ENCODE data around the gene TMEM178B.

TMEM178B gene

GRCh38 chr7:141354251-141354650, 280.4 kb downstream of the TMEM178B start:
- in situ Hi-C loops (cut with HindIII; ENCODE audit: low pct_ligation_motif_present, low pct_unique_long_range_greater_than_20kb, low sequenced_read_pairs): no loop called here
- DNase-seq: peak; percentile 57

GRCh38 chr7:141355032-141355431, 281.2 kb downstream of the TMEM178B start:
- in situ Hi-C loops (cut with HindIII; ENCODE audit: low pct_ligation_motif_present, low pct_unique_long_range_greater_than_20kb, low sequenced_read_pairs): no loop called here
- peak; percentile 30 for DNase-seq

- no peak for DNase-seq
- in situ Hi-C loops (cut with HindIII; ENCODE audit: low pct_ligation_motif_present, low pct_unique_long_range_greater_than_20kb, low sequenced_read_pairs): no loop called here
Observed at GRCh38 chr7:141356161-141356560, 282.3 kb downstream of the TMEM178B start.

GRCh38 chr7:141358386-141358785, 284.5 kb downstream of the TMEM178B start:
- no peak for DNase-seq
- in situ Hi-C loops (cut with HindIII; ENCODE audit: low pct_ligation_motif_present, low pct_unique_long_range_greater_than_20kb, low sequenced_read_pairs): no loop called here

- in situ Hi-C loops (cut with HindIII; ENCODE audit: low pct_ligation_motif_present, low pct_unique_long_range_greater_than_20kb, low sequenced_read_pairs): no loop called here
- DNase-seq: no peak
Observed at GRCh38 chr7:141359262-141359661, 285.4 kb downstream of the TMEM178B start.

- in situ Hi-C loops (cut with HindIII; ENCODE audit: low pct_ligation_motif_present, low pct_unique_long_range_greater_than_20kb, low sequenced_read_pairs): no loop called here
- DNase-seq: peak; percentile 48
Observed at GRCh38 chr7:141359740-141360415, 286.0 kb downstream of the TMEM178B start.

GRCh38 chr7:141360416-141360760, 286.5 kb downstream of the TMEM178B start:
- in situ Hi-C loops (cut with HindIII; ENCODE audit: low pct_ligation_motif_present, low pct_unique_long_range_greater_than_20kb, low sequenced_read_pairs): no loop called here
- DNase-seq: no peak

GRCh38 chr7:141360803-141361202, 286.9 kb downstream of the TMEM178B start:
- in situ Hi-C loops (cut with HindIII; ENCODE audit: low pct_ligation_motif_present, low pct_unique_long_range_greater_than_20kb, low sequenced_read_pairs): no loop called here
- DNase-seq: no peak

- in situ Hi-C loops (cut with HindIII; ENCODE audit: low pct_ligation_motif_present, low pct_unique_long_range_greater_than_20kb, low sequenced_read_pairs): no loop called here
- no peak for DNase-seq
Observed at GRCh38 chr7:141361479-141361878, 287.6 kb downstream of the TMEM178B start.

GRCh38 chr7:141361960-141362359, 288.1 kb downstream of the TMEM178B start:
- in situ Hi-C loops (cut with HindIII; ENCODE audit: low pct_ligation_motif_present, low pct_unique_long_range_greater_than_20kb, low sequenced_read_pairs): no loop called here
- no peak for DNase-seq

- in situ Hi-C loops (cut with HindIII; ENCODE audit: low pct_ligation_motif_present, low pct_unique_long_range_greater_than_20kb, low sequenced_read_pairs): no loop called here
- peak; percentile 99 for DNase-seq
Observed at GRCh38 chr7:141362580-141363435, 288.9 kb downstream of the TMEM178B start.

- no peak for DNase-seq
- in situ Hi-C loops (cut with HindIII; ENCODE audit: low pct_ligation_motif_present, low pct_unique_long_range_greater_than_20kb, low sequenced_read_pairs): no loop called here
Observed at GRCh38 chr7:141363748-141364147, 289.9 kb downstream of the TMEM178B start.

- no peak for DNase-seq
- in situ Hi-C loops (cut with HindIII; ENCODE audit: low pct_ligation_motif_present, low pct_unique_long_range_greater_than_20kb, low sequenced_read_pairs): no loop called here
Observed at GRCh38 chr7:141366091-141366621, 292.3 kb downstream of the TMEM178B start.

- in situ Hi-C loops (cut with HindIII; ENCODE audit: low pct_ligation_motif_present, low pct_unique_long_range_greater_than_20kb, low sequenced_read_pairs): no loop called here
- DNase-seq: no peak
Observed at GRCh38 chr7:141369422-141369821, 295.6 kb downstream of the TMEM178B start.

GRCh38 chr7:141370178-141370577, 296.3 kb downstream of the TMEM178B start:
- in situ Hi-C loops (cut with HindIII; ENCODE audit: low pct_ligation_motif_present, low pct_unique_long_range_greater_than_20kb, low sequenced_read_pairs): no loop called here
- no peak for DNase-seq

- DNase-seq: no peak
- in situ Hi-C loops (cut with HindIII; ENCODE audit: low pct_ligation_motif_present, low pct_unique_long_range_greater_than_20kb, low sequenced_read_pairs): no loop called here
Observed at GRCh38 chr7:141370650-141371049, 296.8 kb downstream of the TMEM178B start.

- in situ Hi-C loops (cut with HindIII; ENCODE audit: low pct_ligation_motif_present, low pct_unique_long_range_greater_than_20kb, low sequenced_read_pairs): no loop called here
- DNase-seq: no peak
Observed at GRCh38 chr7:141374425-141374824, 300.6 kb downstream of the TMEM178B start.

GRCh38 chr7:141375442-141375841, 301.6 kb downstream of the TMEM178B start:
- no peak for DNase-seq
- in situ Hi-C loops (cut with HindIII; ENCODE audit: low pct_ligation_motif_present, low pct_unique_long_range_greater_than_20kb, low sequenced_read_pairs): no loop called here

- in situ Hi-C loops (cut with HindIII; ENCODE audit: low pct_ligation_motif_present, low pct_unique_long_range_greater_than_20kb, low sequenced_read_pairs): no loop called here
- no peak for DNase-seq
Observed at GRCh38 chr7:141377906-141378305, 304.0 kb downstream of the TMEM178B start.

GRCh38 chr7:141378405-141378804, 304.5 kb downstream of the TMEM178B start:
- in situ Hi-C loops (cut with HindIII; ENCODE audit: low pct_ligation_motif_present, low pct_unique_long_range_greater_than_20kb, low sequenced_read_pairs): no loop called here
- no peak for DNase-seq
